HCT116 (cell line): ENCODE measurements around the gene CAMK2D. TPM values are rescaled to one million over a fixed set of nuclear protein-coding genes. Genes with fewer than 3 reads are reported as not detected.

Source experiments
- ATAC-seq: fragments of 200-7000 bp; cut with Tn5 transposase; 2 replicates; pipeline ENCODE4 v1.9.1; 2020; ENCODE audit warnings: mild to moderate bottlenecking, moderate library complexity
- BruUV-seq: library from RNA; stranded (reverse); fragments of 400-500 nt; replicated peaks from 2 replicates; lab custom pipeline; 2021; lab: Mats Ljungman, UMichigan
- CTCF ChIA-PET: fragments of 300-600 bp; sonication (Branson Sonifier 250); formaldehyde crosslinking; loops from one replicate; lab custom pipeline; 2021; ENCODE audit warnings: antibody characterized with exemption; lab: Charles Lee
- POLR2A ChIA-PET: fragments of 300-600, 350-600 bp; sonication (Branson Sonifier 250); formaldehyde crosslinking; loops from one replicate; lab custom pipeline; 2021; ENCODE audit warnings: antibody characterized with exemption; lab: Charles Lee
- RAD21 ChIA-PET, 2 experiments: fragments of 300-600 bp; sonication (Branson Sonifier 250); formaldehyde crosslinking; loops; one replicate each; lab custom pipeline; 2023; ENCODE audit warnings: low total read pairs in 2 of 2; ENCODE audit not compliant: uncharacterized antibody in 2 of 2, unreplicated experiment in 2 of 2, low non-redundant PET in 1 of 2; lab: Charles Lee
- DNase-seq: peaks from one replicate; pipeline ENCODE4 v3.0.0-alpha.2; 2010; ENCODE audit warnings: low read depth, low spot score
- H2AFZ ChIP-seq: fragments of 200-600 bp; shearing (Covaris generic), sonication (generic); 2 replicates; pipeline ENCODE4 v1.6.1; 2017; ENCODE audit warnings: low read depth, mixed run types, mixed read lengths, antibody characterized with exemption, low read length; ENCODE audit not compliant: poor library complexity, severe bottlenecking
- H3K27ac ChIP-seq: 2 replicates; pipeline ENCODE4 v1.5.1; 2012; ENCODE audit warnings: low read depth, low read length
- H3K27me3 ChIP-seq: fragments of 200-600 bp; sonication (generic); 2 replicates; pipeline ENCODE4 v1.6.1; 2016; ENCODE audit warnings: mixed run types, low read length, mixed read lengths; ENCODE audit not compliant: insufficient read depth
- H3K36me3 ChIP-seq, 2 experiments: fragments of 200-500 bp in 1 of 2; fragments of 200-600 bp in 1 of 2; sonication (Bioruptor generic) in 1 of 2; sonication (generic) in 1 of 2; 2 replicates each; pipeline versions ENCODE4 v1.5.1 to v1.6.1; 2014 to 2016; ENCODE audit warnings: low read length in 2 of 2, inconsistent platforms in 1 of 2, mixed read lengths in 1 of 2, mixed run types in 1 of 2; ENCODE audit not compliant: insufficient read depth in 2 of 2, control insufficient read depth in 1 of 2
- H3K4me1 ChIP-seq, 2 experiments: fragments of 200-600 bp in 1 of 2; sonication (generic) in 1 of 2; 2 replicates each; pipeline versions ENCODE4 v1.5.1 to v1.6.1; 2012 to 2017; ENCODE audit warnings: low read length in 2 of 2, inconsistent platforms in 1 of 2, mild to moderate bottlenecking in 1 of 2, mixed read lengths in 1 of 2, mixed run types in 1 of 2, moderate library complexity in 1 of 2; ENCODE audit not compliant: insufficient read depth in 2 of 2, control insufficient read depth in 1 of 2
- H3K4me2 ChIP-seq: fragments of 200-600 bp; sonication (generic); 2 replicates; pipeline ENCODE4 v1.6.1; 2017; ENCODE audit warnings: mixed run types, low read length, mixed read lengths
- H3K4me3 ChIP-seq, 2 experiments: fragments of 200-600 bp in 1 of 2; sonication (generic) in 1 of 2; replicated peaks in 1 of 2; 2 replicates each; pipeline ENCODE4 v1.5.1; 2011 to 2016; ENCODE audit warnings: low read length in 2 of 2, control low read depth in 1 of 2, low read depth in 1 of 2, mild to moderate bottlenecking in 1 of 2, mixed read lengths in 1 of 2, mixed run types in 1 of 2
- H3K79me2 ChIP-seq: fragments of 200-600 bp; sonication (generic); 2 replicates; pipeline ENCODE4 v1.6.1; 2017; ENCODE audit warnings: mild to moderate bottlenecking, mixed run types, low read length, moderate library complexity, mixed read lengths; ENCODE audit not compliant: insufficient read depth
- H3K9ac ChIP-seq: fragments of 200-600 bp; sonication (generic); 2 replicates; pipeline ENCODE4 v1.6.1; 2016; ENCODE audit warnings: low read length, mixed read lengths
- H3K9me2 ChIP-seq: fragments of 200-600 bp; sonication (generic), shearing (Covaris generic); 2 replicates; pipeline ENCODE4 v1.6.1; 2017; ENCODE audit warnings: mixed run types, mild to moderate bottlenecking, moderate library complexity; ENCODE audit not compliant: insufficient read depth
- H3K9me3 ChIP-seq, 2 experiments: fragments of 200-500 bp in 1 of 2; fragments of 200-600 bp in 1 of 2; sonication (Bioruptor generic) in 1 of 2; sonication (generic) in 1 of 2; 2 replicates each; pipeline ENCODE4 v1.6.1; 2014 to 2017; ENCODE audit warnings: low read length in 2 of 2, mixed read lengths in 2 of 2, inconsistent platforms in 1 of 2, low read depth in 1 of 2, mild to moderate bottlenecking in 1 of 2, mixed run types in 1 of 2, moderate library complexity in 1 of 2; ENCODE audit not compliant: control insufficient read depth in 1 of 2, insufficient read depth in 1 of 2
- H4K20me1 ChIP-seq: fragments of 200-600 bp; sonication (generic), shearing (Covaris generic); 2 replicates; pipeline ENCODE4 v1.6.1; 2017; ENCODE audit warnings: mixed run types, mild to moderate bottlenecking, moderate library complexity; ENCODE audit not compliant: insufficient read depth
- CBX3 ChIP-seq: IDR thresholded peaks from 2 replicates; pipeline ENCODE4 v1.6.1; 2012; ENCODE audit warnings: low read depth
- CEBPB ChIP-seq: IDR thresholded peaks from 2 replicates; pipeline ENCODE4 v1.6.1; 2012; ENCODE audit warnings: low read depth
- EGR1 ChIP-seq: IDR thresholded peaks from 2 replicates; pipeline ENCODE4 v1.6.1; 2012; ENCODE audit warnings: low read depth
- ELF1 ChIP-seq: IDR thresholded peaks from 2 replicates; pipeline ENCODE4 v1.6.1; 2012; ENCODE audit warnings: low read depth, borderline replicate concordance
- EZH2 ChIP-seq: fragments of 200-600 bp; sonication (generic); IDR thresholded peaks from 2 replicates; pipeline ENCODE4 v1.6.1; 2017; ENCODE audit warnings: antibody characterized with exemption, mixed run types
- FOSL1 ChIP-seq: IDR thresholded peaks from 2 replicates; pipeline ENCODE4 v1.6.1; 2012; ENCODE audit warnings: low read depth
- POLR2A ChIP-seq: IDR thresholded peaks from 2 replicates; pipeline ENCODE4 v1.7.0; 2011; ENCODE audit warnings: borderline replicate concordance; ENCODE audit not compliant: insufficient read depth, insufficient read length; ENCODE audit errors: extremely low read depth
- RAD21 ChIP-seq: IDR thresholded peaks from 2 replicates; pipeline ENCODE4 v1.6.1; 2012; ENCODE audit warnings: low read depth, mild to moderate bottlenecking
- SIN3A ChIP-seq: IDR thresholded peaks from 2 replicates; pipeline ENCODE4 v1.6.1; 2012; ENCODE audit warnings: low read depth
- SP1 ChIP-seq: IDR thresholded peaks from 2 replicates; pipeline ENCODE4 v1.6.1; 2012; ENCODE audit warnings: low read depth
- SRF ChIP-seq: IDR thresholded peaks from 2 replicates; pipeline ENCODE4 v1.6.1; 2012; ENCODE audit warnings: low read depth
- TCF7L2 ChIP-seq: IDR thresholded peaks from 2 replicates; pipeline ENCODE4 v1.7.0; 2011; ENCODE audit warnings: borderline replicate concordance, inconsistent platforms; ENCODE audit not compliant: insufficient read depth, insufficient read length; ENCODE audit errors: extremely low read depth
- YY1 ChIP-seq: IDR thresholded peaks from 2 replicates; pipeline ENCODE4 v1.6.1; 2011; ENCODE audit warnings: low read length, low read depth, moderate library complexity, mild to moderate bottlenecking; ENCODE audit not compliant: insufficient replicate concordance; ENCODE audit errors: extremely low read depth
- ZFX ChIP-seq: fragments of 450-650 bp; IDR thresholded peaks from 2 replicates; pipeline ENCODE4 v1.6.1; 2017
- ZNF274 ChIP-seq: fragments of 200-500 bp; sonication (Bioruptor generic); IDR thresholded peaks from 2 replicates; pipeline ENCODE4 v1.6.1; 2014; ENCODE audit warnings: mild to moderate bottlenecking, low read depth, low read length, inconsistent platforms
- intact Hi-C: fragments of 100-400 bp; cut with micrococcal nuclease; formaldehyde crosslinking; loops from 2 replicates; pipeline ENCODE4 v1.10.0; 2022
- total RNA-seq: library from RNA; stranded (reverse); gene quantifications from one replicate; pipeline ENCODE4 v1.2.1, GENCODE V29; 2021; ENCODE audit not compliant: unreplicated experiment
- TF ChIP-seq, protein P1 (sequence below): IDR thresholded peaks from 2 replicates; pipeline ENCODE4 v1.6.1; 2012
- TF ChIP-seq, protein P2 (sequence below): IDR thresholded peaks from 2 replicates; pipeline ENCODE4 v1.6.1; 2012
- TF ChIP-seq, protein P3 (sequence below): IDR thresholded peaks from 2 replicates; pipeline ENCODE4 v1.6.1; 2012; ENCODE audit warnings: low read depth
- TF ChIP-seq, protein P4 (sequence below), 3 experiments: fragments of 200-600 bp in 1 of 3; sonication (generic) in 1 of 3; IDR thresholded peaks in 2 of 3; conservative IDR thresholded peaks in 1 of 3; 2 replicates each; pipeline ENCODE4 v1.5.1; 2012 to 2017; ENCODE audit warnings: low read depth in 2 of 3, low read length in 2 of 3, antibody characterized with exemption in 1 of 3, borderline replicate concordance in 1 of 3, control low read depth in 1 of 3, mild to moderate bottlenecking in 1 of 3, mixed read lengths in 1 of 3, mixed run types in 1 of 3, moderate library complexity in 1 of 3; ENCODE audit not compliant: insufficient read depth in 1 of 3

The CAMK2D gene
- total RNA-seq, 1 experiment from 2014 or later: 67.0 TPM

DNA sequence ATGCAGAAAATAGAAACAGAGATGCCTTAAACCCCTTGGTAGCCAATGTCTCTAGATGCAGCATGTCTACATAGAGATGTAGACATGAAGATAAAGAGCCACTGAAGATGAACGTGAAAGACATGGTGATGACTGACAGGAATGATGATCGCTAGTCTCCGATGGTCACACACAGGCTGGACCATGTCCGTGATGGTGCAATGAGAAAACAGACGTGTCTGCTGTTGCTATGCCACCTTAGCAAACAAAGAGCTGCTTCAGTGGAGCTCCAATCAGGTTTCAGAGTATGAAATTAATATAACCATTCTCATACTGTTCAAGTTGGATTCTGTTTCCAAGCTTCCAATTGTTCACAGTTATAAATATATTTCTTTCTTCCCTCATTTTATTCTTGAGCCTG lies 256.5 kb downstream of the CAMK2D start:
- Histone ChIP-seq H3K4me3 (no peak overlapping the region), H3K79me2 (no peaks in the 10 kb centered on the region), H3K9ac (no peak overlapping the region), H3K27ac (no peak overlapping the region), H3K9me2 (no peaks in the 10 kb centered on the region), H3K4me2 (no peak overlapping the region), H3K27me3 (no peaks in the 10 kb centered on the region), H3K9me3 (no peaks in the 10 kb centered on the region), H4K20me1 (no peaks in the 10 kb centered on the region), H3K4me1 (no peaks in the 10 kb centered on the region), H2AFZ (no peak overlapping the region), H3K36me3 (peaks cover 0 to 2% of the 10 kb centered on the region in 2 experiments; a peak in 1 of 4 replicates)
- intact Hi-C loops: no loop called here
- ChIA-PET POLR2A (no interaction called here), CTCF (no interaction called here), RAD21 (no interaction called here)
- TF ChIP-seq, protein P1, sequence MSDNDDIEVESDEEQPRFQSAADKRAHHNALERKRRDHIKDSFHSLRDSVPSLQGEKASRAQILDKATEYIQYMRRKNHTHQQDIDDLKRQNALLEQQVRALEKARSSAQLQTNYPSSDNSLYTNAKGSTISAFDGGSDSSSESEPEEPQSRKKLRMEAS: no peak
- no peak for TF ChIP-seq CEBPB
- no peak for TF ChIP-seq ZNF274
- no peak for TF ChIP-seq ELF1
- no peak for TF ChIP-seq SP1
- no peak for TF ChIP-seq SRF
- no peak for TF ChIP-seq TCF7L2
- TF ChIP-seq FOSL1: no peak
- no peak for TF ChIP-seq POLR2A
- no peak for TF ChIP-seq EGR1
- no peak for TF ChIP-seq CBX3
- TF ChIP-seq, protein P2, sequence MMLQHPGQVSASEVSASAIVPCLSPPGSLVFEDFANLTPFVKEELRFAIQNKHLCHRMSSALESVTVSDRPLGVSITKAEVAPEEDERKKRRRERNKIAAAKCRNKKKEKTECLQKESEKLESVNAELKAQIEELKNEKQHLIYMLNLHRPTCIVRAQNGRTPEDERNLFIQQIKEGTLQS: no peak
- no peak for TF ChIP-seq ZFX
- TF ChIP-seq YY1: no peak
- no peak for TF ChIP-seq EZH2
- TF ChIP-seq, protein P3, sequence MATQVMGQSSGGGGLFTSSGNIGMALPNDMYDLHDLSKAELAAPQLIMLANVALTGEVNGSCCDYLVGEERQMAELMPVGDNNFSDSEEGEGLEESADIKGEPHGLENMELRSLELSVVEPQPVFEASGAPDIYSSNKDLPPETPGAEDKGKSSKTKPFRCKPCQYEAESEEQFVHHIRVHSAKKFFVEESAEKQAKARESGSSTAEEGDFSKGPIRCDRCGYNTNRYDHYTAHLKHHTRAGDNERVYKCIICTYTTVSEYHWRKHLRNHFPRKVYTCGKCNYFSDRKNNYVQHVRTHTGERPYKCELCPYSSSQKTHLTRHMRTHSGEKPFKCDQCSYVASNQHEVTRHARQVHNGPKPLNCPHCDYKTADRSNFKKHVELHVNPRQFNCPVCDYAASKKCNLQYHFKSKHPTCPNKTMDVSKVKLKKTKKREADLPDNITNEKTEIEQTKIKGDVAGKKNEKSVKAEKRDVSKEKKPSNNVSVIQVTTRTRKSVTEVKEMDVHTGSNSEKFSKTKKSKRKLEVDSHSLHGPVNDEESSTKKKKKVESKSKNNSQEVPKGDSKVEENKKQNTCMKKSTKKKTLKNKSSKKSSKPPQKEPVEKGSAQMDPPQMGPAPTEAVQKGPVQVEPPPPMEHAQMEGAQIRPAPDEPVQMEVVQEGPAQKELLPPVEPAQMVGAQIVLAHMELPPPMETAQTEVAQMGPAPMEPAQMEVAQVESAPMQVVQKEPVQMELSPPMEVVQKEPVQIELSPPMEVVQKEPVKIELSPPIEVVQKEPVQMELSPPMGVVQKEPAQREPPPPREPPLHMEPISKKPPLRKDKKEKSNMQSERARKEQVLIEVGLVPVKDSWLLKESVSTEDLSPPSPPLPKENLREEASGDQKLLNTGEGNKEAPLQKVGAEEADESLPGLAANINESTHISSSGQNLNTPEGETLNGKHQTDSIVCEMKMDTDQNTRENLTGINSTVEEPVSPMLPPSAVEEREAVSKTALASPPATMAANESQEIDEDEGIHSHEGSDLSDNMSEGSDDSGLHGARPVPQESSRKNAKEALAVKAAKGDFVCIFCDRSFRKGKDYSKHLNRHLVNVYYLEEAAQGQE: no peak
- no peak for TF ChIP-seq SIN3A
- TF ChIP-seq, protein P4, sequence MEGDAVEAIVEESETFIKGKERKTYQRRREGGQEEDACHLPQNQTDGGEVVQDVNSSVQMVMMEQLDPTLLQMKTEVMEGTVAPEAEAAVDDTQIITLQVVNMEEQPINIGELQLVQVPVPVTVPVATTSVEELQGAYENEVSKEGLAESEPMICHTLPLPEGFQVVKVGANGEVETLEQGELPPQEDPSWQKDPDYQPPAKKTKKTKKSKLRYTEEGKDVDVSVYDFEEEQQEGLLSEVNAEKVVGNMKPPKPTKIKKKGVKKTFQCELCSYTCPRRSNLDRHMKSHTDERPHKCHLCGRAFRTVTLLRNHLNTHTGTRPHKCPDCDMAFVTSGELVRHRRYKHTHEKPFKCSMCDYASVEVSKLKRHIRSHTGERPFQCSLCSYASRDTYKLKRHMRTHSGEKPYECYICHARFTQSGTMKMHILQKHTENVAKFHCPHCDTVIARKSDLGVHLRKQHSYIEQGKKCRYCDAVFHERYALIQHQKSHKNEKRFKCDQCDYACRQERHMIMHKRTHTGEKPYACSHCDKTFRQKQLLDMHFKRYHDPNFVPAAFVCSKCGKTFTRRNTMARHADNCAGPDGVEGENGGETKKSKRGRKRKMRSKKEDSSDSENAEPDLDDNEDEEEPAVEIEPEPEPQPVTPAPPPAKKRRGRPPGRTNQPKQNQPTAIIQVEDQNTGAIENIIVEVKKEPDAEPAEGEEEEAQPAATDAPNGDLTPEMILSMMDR (IDR thresholded peaks at IDR 0.05 in 2 of 3, conservative IDR thresholded peaks at IDR 0.05 in 1 of 3; ENCODE audit: borderline replicate concordance in 1 of 3, insufficient read depth in 1 of 3, low read depth in 2 of 3, low read length in 2 of 3): no peak
- TF ChIP-seq RAD21: no peak
- no TSS peak for BruUV-seq
- ATAC-seq (no peak), DNase-seq (no peak)
